K562 (cell line): ENCODE results near the gene PAAF1. TPM values are rescaled to one million over a fixed set of nuclear protein-coding genes. Genes with fewer than 3 reads are reported as not detected.
A peak's percentile ranks its signal among the peaks of the same experiment; 100 is the strongest.

ENCODE experiments used
- BRF2 ChIP-seq: IDR thresholded peaks from 3 replicates; pipeline ENCODE4 v1.6.1; 2011; ENCODE audit warnings: borderline replicate concordance, mild to moderate bottlenecking; ENCODE audit not compliant: insufficient read length, insufficient read depth
- EGR1 ChIP-seq: fragments of 450-650 bp; conservative IDR thresholded peaks from 2 replicates; pipeline ENCODE4 v1.6.1; 2017; ENCODE audit warnings: mild to moderate bottlenecking
- HMGN3 ChIP-seq: IDR thresholded peaks from 2 replicates; pipeline ENCODE4 v1.6.1; 2011; ENCODE audit warnings: borderline replicate concordance, low read depth, mild to moderate bottlenecking, mixed read lengths, low read length; ENCODE audit not compliant: insufficient read length; ENCODE audit errors: extremely low read depth
- L3MBTL2 ChIP-seq: fragments of 450-650 bp; IDR thresholded peaks from 2 replicates; pipeline ENCODE4 v1.6.1; 2016; ENCODE audit warnings: mild to moderate bottlenecking, moderate library complexity
- MYNN ChIP-seq, 2 experiments: sonication (generic); formaldehyde crosslinking in 1 of 2; IDR thresholded peaks; 2 replicates each; pipeline versions ENCODE4 v1.5.0 to v1.6.1; 2016 to 2020; ENCODE audit warnings: antibody characterized with exemption in 1 of 2, missing genetic modification reagents in 1 of 2
- PCBP1 ChIP-seq: fragments of 200-400 bp; formaldehyde crosslinking; IDR thresholded peaks from 2 replicates; pipeline ENCODE4 v1.6.1; 2018; ENCODE audit warnings: mild to moderate bottlenecking, low read depth, low read length; ENCODE audit not compliant: poor library complexity, severe bottlenecking
- TARDBP ChIP-seq: fragments of 450-650 bp; IDR thresholded peaks from 2 replicates; pipeline ENCODE4 v1.6.1; 2016
- VEZF1 ChIP-seq: fragments of 200-800 bp; sonication (Bioruptor generic); IDR thresholded peaks from 2 replicates; pipeline ENCODE4 v1.6.1; 2017; ENCODE audit warnings: missing genetic modification characterization, missing compliant biosample characterization
- ZNF124 ChIP-seq: sonication (generic); formaldehyde crosslinking; IDR thresholded peaks from 2 replicates; pipeline ENCODE4 v1.8.1; 2022; ENCODE audit warnings: missing genetic modification reagents
- ZNF318 ChIP-seq, 2 experiments: fragments of 450-650 bp; IDR thresholded peaks; 2 replicates each; pipeline ENCODE4 v1.6.1; 2016; ENCODE audit warnings: mild to moderate bottlenecking in 2 of 2, borderline replicate concordance in 1 of 2, low read depth in 1 of 2, moderate library complexity in 1 of 2
- ZNF512 ChIP-seq: IDR thresholded peaks from 2 replicates; pipeline ENCODE4 v1.6.1; 2016; ENCODE audit warnings: missing genetic modification characterization, missing compliant biosample characterization
- ZNF766 ChIP-seq: fragments of 200-800 bp; sonication (Bioruptor generic); conservative IDR thresholded peaks from 2 replicates; pipeline ENCODE4 v1.6.1; 2016; ENCODE audit warnings: missing genetic modification characterization, missing compliant biosample characterization
- ZNF830 ChIP-seq: fragments of 250-450 bp; sonication (Bioruptor Pico); IDR thresholded peaks from 2 replicates; pipeline ENCODE4 v1.5.0; 2021; ENCODE audit warnings: mild to moderate bottlenecking
- polyA plus RNA-seq, 8 experiments: library from polyadenylated mRNA; depleted of rRNA in 4 of 8; stranded (reverse) in 5 of 8; unstranded in 3 of 8; fragments of >200 nt; fragmentation: Nextera tagmentation in 2 of 8; fragmentation: Illumina TruSeq in 1 of 8; extraction: Ambion mirVana in 2 of 8; extraction: Trizol in 1 of 8; gene quantifications; 2 replicates each; pipeline versions ENCODE4 v1.2.1 to v1.2.3, GENCODE V29; 2011 to 2014; ENCODE audit warnings: inconsistent platforms in 1 of 8, missing spikeins in 1 of 8
- total RNA-seq, 7 experiments: library from RNA; depleted of rRNA in 6 of 7; stranded (reverse); fragments of >200 nt in 6 of 7; fragmentation: Illumina TruSeq in 2 of 7; extraction: Trizol in 2 of 7; gene quantifications; 2 replicates each; pipeline versions ENCODE4 v1.2.1 to v1.2.3, GENCODE V29; 2011 to 2021; ENCODE audit warnings: low replicate concordance in 1 of 7

The PAAF1 gene
- total and polyA plus RNA-seq, 9 of the 15 experiments (the other 6 are each of a cell fraction or from before 2014, with no cell fraction given) = 13.5 to 78.6 (median 23.3) TPM

GRCh38 chr11:73876424-73877310 is at the start of gene PAAF1, which contains the start of gene COA4 (continued):
- peak; percentile 94 for TF ChIP-seq L3MBTL2
- no peak for TF ChIP-seq BRF2
- peak; percentile 74 for TF ChIP-seq VEZF1 (CRISPR knock-in tag)
- no peak for TF ChIP-seq ZNF512
- no peak for TF ChIP-seq MYNN (IDR thresholded peaks at IDR 0.05)
- TF ChIP-seq MYNN (CRISPR knock-in tag; IDR thresholded peaks at IDR 0.05) = no peak
- TF ChIP-seq PCBP1 = peak; percentile 56
- TF ChIP-seq ZNF766 (CRISPR knock-in tag) = peak; percentile 38; the same call in 1 of the 2 replicates
- peak; percentile 75 for TF ChIP-seq HMGN3
- no peak for TF ChIP-seq ZNF318 (IDR thresholded peaks at IDR 0.05; ENCODE audit: borderline replicate concordance in 1 of 2, low read depth in 1 of 2)
- no peak for TF ChIP-seq TARDBP
- TF ChIP-seq EGR1 = peak; percentile 55; the same call in 1 of the 2 replicates
- no peak for TF ChIP-seq ZNF124 (CRISPR knock-in tag)
- no peak; the same call in 1 of the 2 replicates for TF ChIP-seq ZNF830 (CRISPR knock-in tag)
